Measurements from ENCODE around the gene DRD4. TPM values are rescaled to one million over a fixed set of nuclear protein-coding genes. Genes with fewer than 3 reads are reported as not detected.
A peak's percentile ranks its signal among the peaks of the same experiment; 100 is the strongest.

DRD4 gene
- total and polyA plus RNA-seq, 9 of the 15 experiments (the other 6 are each of a cell fraction or from before 2014, with no cell fraction given) = 0.04 to 0.95 (median 0.21) TPM; not detected in 5

GRCh38 chr11:623999-624704 is 12.9 kb upstream of the DRD4 start:
- in situ Hi-C loops (cut with MboI) (no loop called here), intact Hi-C loops (cut with micrococcal nuclease) (no loop called here)
- ATAC-seq (no peak), FAIRE-seq (no peak), DNase-seq (ENCODE audit: extremely low read depth in 1 of 4, low spot score in 3 of 4) (no peak)
- no peak overlapping the region for H3K27ac ChIP-seq (ENCODE audit: extremely low read depth, low read depth, low read length)
- H3K4me2 ChIP-seq (ENCODE audit: insufficient read depth, low read length) = no peak overlapping the region
- no peak overlapping the region for H2AFZ ChIP-seq (ENCODE audit: low read depth, low read length)
- ChIA-PET CTCF (ENCODE audit: low intra/inter-chr PET ratio) (no interaction called here), POLR2A (interaction anchor here (0.6 to 0.8 kb wide), 3 partner anchors 8 to 22 kb away, joined by 3 to 4 read pairs (median 4); no protein-coding TSS in a partner anchor)
- BruUV-seq (replicated peaks) = no TSS peak
- H3K27me3 ChIP-seq (ENCODE audit: control insufficient read depth in 2 of 2, insufficient read depth in 2 of 2, low read length in 2 of 2) = no peaks in the 10 kb centered on the region
- no peak overlapping the region for H3K9ac ChIP-seq (ENCODE audit: insufficient read depth in 1 of 2, low read depth in 2 of 2, low read length in 2 of 2)
- WGBS (ENCODE audit: insufficient coverage, low coverage, missing lambda C conversion rate) = 82% methylated on average over 17 of the region's 25 CpGs
- peaks cover 0 to 58% of the 10 kb centered on the region in 2 experiments; a peak in 2 of 5 replicates for H3K4me1 ChIP-seq (replicated peaks in 1 of 2; ENCODE audit: control insufficient read depth in 2 of 2, insufficient read depth in 2 of 2, low read length in 2 of 2)
- no peaks in the 10 kb centered on the region for H3K79me2 ChIP-seq (ENCODE audit: control insufficient read depth, insufficient read depth, low read length)
- no peaks in the 10 kb centered on the region for H3K9me3 ChIP-seq (replicated peaks; ENCODE audit: control insufficient read depth, insufficient read depth, low read depth, low read length)
- peaks cover 15% of the 10 kb centered on the region; the same call in 1 of the 3 replicates for H3K36me3 ChIP-seq (ENCODE audit: control insufficient read depth, insufficient read depth, low read length)
- H3K4me3 ChIP-seq = no peak overlapping the region
- no peaks in the 10 kb centered on the region for H3K9me1 ChIP-seq (ENCODE audit: control insufficient read depth, insufficient read depth, low read length)
- 0 out of 2 replicates have a peak, but pooled peaks have one; percentile 16 for TF ChIP-seq ATF3 (IDR thresholded peaks at IDR 0.05)
- no peak for TF ChIP-seq ATF3 (CRISPR knock-in tag; conservative IDR thresholded peaks at IDR 0.05)
- no peak for TF ChIP-seq KAT8 (IDR thresholded peaks at IDR 0.05; ENCODE audit: low read depth)
- peak; percentile 5; the same call in 1 of the 2 replicates for TF ChIP-seq POLR2G (IDR thresholded peaks at IDR 0.05; ENCODE audit: low read depth, low read length)
- no peaks in the 10 kb centered on the region for H4K20me1 ChIP-seq (replicated peaks; ENCODE audit: control insufficient read depth, insufficient read depth, low read length)
